ENCODE measurements around the gene PTCD2. TPM values are rescaled to one million over a fixed set of nuclear protein-coding genes. Genes with fewer than 3 reads are reported as not detected.

The PTCD2 gene
- total RNA-seq, 1 donor from 2014 or later, result 6.7 TPM

- no peak overlapping the region for H3K4me3 Mint-ChIP-seq (ENCODE audit: unreplicated experiment)
- TF ChIP-seq, protein P1, sequence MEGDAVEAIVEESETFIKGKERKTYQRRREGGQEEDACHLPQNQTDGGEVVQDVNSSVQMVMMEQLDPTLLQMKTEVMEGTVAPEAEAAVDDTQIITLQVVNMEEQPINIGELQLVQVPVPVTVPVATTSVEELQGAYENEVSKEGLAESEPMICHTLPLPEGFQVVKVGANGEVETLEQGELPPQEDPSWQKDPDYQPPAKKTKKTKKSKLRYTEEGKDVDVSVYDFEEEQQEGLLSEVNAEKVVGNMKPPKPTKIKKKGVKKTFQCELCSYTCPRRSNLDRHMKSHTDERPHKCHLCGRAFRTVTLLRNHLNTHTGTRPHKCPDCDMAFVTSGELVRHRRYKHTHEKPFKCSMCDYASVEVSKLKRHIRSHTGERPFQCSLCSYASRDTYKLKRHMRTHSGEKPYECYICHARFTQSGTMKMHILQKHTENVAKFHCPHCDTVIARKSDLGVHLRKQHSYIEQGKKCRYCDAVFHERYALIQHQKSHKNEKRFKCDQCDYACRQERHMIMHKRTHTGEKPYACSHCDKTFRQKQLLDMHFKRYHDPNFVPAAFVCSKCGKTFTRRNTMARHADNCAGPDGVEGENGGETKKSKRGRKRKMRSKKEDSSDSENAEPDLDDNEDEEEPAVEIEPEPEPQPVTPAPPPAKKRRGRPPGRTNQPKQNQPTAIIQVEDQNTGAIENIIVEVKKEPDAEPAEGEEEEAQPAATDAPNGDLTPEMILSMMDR (IDR thresholded peaks at IDR 0.05; ENCODE audit: partially characterized antibody, unreplicated experiment), result peak; percentile 44
- H3K36me3 Mint-ChIP-seq (ENCODE audit: unreplicated experiment), result peaks cover 8% of the 10 kb centered on the region
- peaks cover 2% of the 10 kb centered on the region for H3K27me3 Mint-ChIP-seq (ENCODE audit: unreplicated experiment)
- peaks cover 8% of the 10 kb centered on the region for H3K9me3 Mint-ChIP-seq (ENCODE audit: unreplicated experiment)
- peak overlapping the region; percentile 71 for H3K27ac Mint-ChIP-seq (ENCODE audit: unreplicated experiment)
- peaks cover 10% of the 10 kb centered on the region for H3K4me1 Mint-ChIP-seq (ENCODE audit: low read depth, unreplicated experiment)
- DNase-seq, result no peak
These were observed 39.5 kb upstream of the PTCD2 start for GRCh38 chr5:72280581-72281069.

GRCh38 chr5:72281430-72281763 is 38.8 kb upstream of the PTCD2 start:
- Mint-ChIP-seq H3K27me3 (ENCODE audit: unreplicated experiment) (peaks cover 2% of the 10 kb centered on the region), H3K9me3 (ENCODE audit: unreplicated experiment) (peaks cover 5% of the 10 kb centered on the region), H3K4me3 (ENCODE audit: unreplicated experiment) (no peak overlapping the region), H3K4me1 (ENCODE audit: low read depth, unreplicated experiment) (peaks cover 10% of the 10 kb centered on the region), H3K36me3 (ENCODE audit: unreplicated experiment) (peaks cover under 1% of the 10 kb centered on the region), H3K27ac (ENCODE audit: unreplicated experiment) (peak overlapping the region; percentile 71)
- TF ChIP-seq, protein P1 (IDR thresholded peaks at IDR 0.05; ENCODE audit: partially characterized antibody, unreplicated experiment), result no peak
- DNase-seq, result no peak

GRCh38 chr5:72281764-72282499 is 38.2 kb upstream of the PTCD2 start:
- H3K27ac Mint-ChIP-seq (ENCODE audit: unreplicated experiment), result peak overlapping the region; percentile 76
- peaks cover 3% of the 10 kb centered on the region for H3K9me3 Mint-ChIP-seq (ENCODE audit: unreplicated experiment)
- no peak for DNase-seq

GRCh38 chr5:72282878-72283277 is 37.3 kb upstream of the PTCD2 start:
- TF ChIP-seq, protein P1 (IDR thresholded peaks at IDR 0.05; ENCODE audit: partially characterized antibody, unreplicated experiment), result no peak
- DNase-seq, result no peak
- H3K36me3 Mint-ChIP-seq (ENCODE audit: unreplicated experiment), result no peaks in the 10 kb centered on the region
- H3K9me3 Mint-ChIP-seq (ENCODE audit: unreplicated experiment), result peaks cover 1% of the 10 kb centered on the region
- no peak overlapping the region for H3K4me3 Mint-ChIP-seq (ENCODE audit: unreplicated experiment)
- H3K4me1 Mint-ChIP-seq (ENCODE audit: low read depth, unreplicated experiment), result peaks cover 10% of the 10 kb centered on the region
- H3K27ac Mint-ChIP-seq (ENCODE audit: unreplicated experiment), result no peak overlapping the region
- no peaks in the 10 kb centered on the region for H3K27me3 Mint-ChIP-seq (ENCODE audit: unreplicated experiment)

More at GRCh38 chr5:72281764-72282499, 38.2 kb upstream of the PTCD2 start:
- no peaks in the 10 kb centered on the region for H3K36me3 Mint-ChIP-seq (ENCODE audit: unreplicated experiment)
- H3K4me1 Mint-ChIP-seq (ENCODE audit: low read depth, unreplicated experiment), result peaks cover 10% of the 10 kb centered on the region
- H3K27me3 Mint-ChIP-seq (ENCODE audit: unreplicated experiment), result peaks cover 2% of the 10 kb centered on the region
- H3K4me3 Mint-ChIP-seq (ENCODE audit: unreplicated experiment), result no peak overlapping the region
- TF ChIP-seq, protein P1 (IDR thresholded peaks at IDR 0.05; ENCODE audit: partially characterized antibody, unreplicated experiment), result no peak

GRCh38 chr5:72283358-72283757 is 36.8 kb upstream of the PTCD2 start:
- Mint-ChIP-seq H3K9me3 (ENCODE audit: unreplicated experiment) (peaks cover 1% of the 10 kb centered on the region), H3K36me3 (ENCODE audit: unreplicated experiment) (no peaks in the 10 kb centered on the region), H3K27me3 (ENCODE audit: unreplicated experiment) (no peaks in the 10 kb centered on the region), H3K27ac (ENCODE audit: unreplicated experiment) (no peak overlapping the region), H3K4me1 (ENCODE audit: low read depth, unreplicated experiment) (peaks cover 11% of the 10 kb centered on the region), H3K4me3 (ENCODE audit: unreplicated experiment) (no peak overlapping the region)
- no peak for DNase-seq
- TF ChIP-seq, protein P1 (IDR thresholded peaks at IDR 0.05; ENCODE audit: partially characterized antibody, unreplicated experiment), result no peak

All from glutamatergic neuron (in vitro differentiated cells).